ENCODE measurements around the gene IGSF11. TPM values are rescaled to one million over a fixed set of nuclear protein-coding genes. Genes with fewer than 3 reads are reported as not detected.

The IGSF11 gene
- total and polyA plus RNA-seq, 9 of the 15 experiments (the other 6 are each of a cell fraction or from before 2014, with no cell fraction given), result 1.2 to 2.8 (median 1.7) TPM

DNA sequence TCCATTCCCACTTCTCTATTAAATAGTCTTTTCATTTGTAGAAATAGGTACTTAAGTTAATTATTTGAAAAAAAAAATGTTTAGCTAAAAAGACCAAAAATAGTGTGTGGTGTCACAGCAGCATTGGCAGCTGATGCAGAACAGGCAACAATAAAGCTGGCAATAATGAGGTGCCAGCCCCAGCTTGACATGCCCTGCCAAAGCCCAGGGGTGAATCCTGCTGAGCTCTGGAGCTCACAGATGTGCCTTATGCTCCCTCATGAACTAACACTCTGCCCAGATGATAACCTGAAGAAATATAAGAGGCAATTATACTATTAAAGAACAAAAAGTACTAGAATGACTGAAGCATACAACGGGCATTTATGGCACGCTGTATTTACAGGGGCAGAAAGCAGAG is 63.8 kb downstream of the IGSF11 start:
- H2AFZ ChIP-seq (ENCODE audit: low read depth, low read length), result no peak overlapping the region
- no peak overlapping the region for H3K27ac ChIP-seq (ENCODE audit: extremely low read depth, low read depth, low read length)
- H3K27me3 ChIP-seq (ENCODE audit: control insufficient read depth in 2 of 2, insufficient read depth in 2 of 2, low read length in 2 of 2), result no peaks in the 10 kb centered on the region
- no peak overlapping the region for H3K4me2 ChIP-seq (ENCODE audit: insufficient read depth, low read length)
- intact Hi-C loops (cut with micrococcal nuclease), result no loop called here
- H3K9me3 ChIP-seq (replicated peaks; ENCODE audit: control insufficient read depth, insufficient read depth, low read depth, low read length), result no peaks in the 10 kb centered on the region
- H3K79me2 ChIP-seq (ENCODE audit: control insufficient read depth, insufficient read depth, low read length), result no peaks in the 10 kb centered on the region
- no peak overlapping the region for H3K4me3 ChIP-seq
- ATAC-seq (no peak), FAIRE-seq (no peak), DNase-seq (ENCODE audit: extremely low read depth in 1 of 4, low spot score in 3 of 4) (no peak)
- ChIA-PET POLR2A (no interaction called here), CTCF (ENCODE audit: low intra/inter-chr PET ratio) (no interaction called here)
- no peaks in the 10 kb centered on the region for H3K4me1 ChIP-seq (replicated peaks in 1 of 2; ENCODE audit: control insufficient read depth in 2 of 2, insufficient read depth in 2 of 2, low read length in 2 of 2)
- H4K20me1 ChIP-seq (replicated peaks; ENCODE audit: control insufficient read depth, insufficient read depth, low read length), result no peaks in the 10 kb centered on the region
- WGBS (ENCODE audit: insufficient coverage, low coverage, missing lambda C conversion rate), result 43% methylated on average over 2 of the region's 2 CpGs
- in situ Hi-C loops (cut with MboI), result no loop called here
- no peak overlapping the region for H3K9ac ChIP-seq (ENCODE audit: insufficient read depth in 1 of 2, low read depth in 2 of 2, low read length in 2 of 2)
- BruUV-seq (replicated peaks), result no TSS peak
- no peaks in the 10 kb centered on the region for H3K9me1 ChIP-seq (ENCODE audit: control insufficient read depth, insufficient read depth, low read length)
- no peaks in the 10 kb centered on the region for H3K36me3 ChIP-seq (ENCODE audit: control insufficient read depth, insufficient read depth, low read length)
- TF ChIP-seq ELF2 (CRISPR knock-in tag; IDR thresholded peaks at IDR 0.05) (no peak), PHB2 (IDR thresholded peaks at IDR 0.05; ENCODE audit: low read depth) (no peak), KDM4B (IDR thresholded peaks at IDR 0.05; ENCODE audit: borderline replicate concordance in 2 of 2, low read depth in 1 of 2) (no peak), SIN3B (IDR thresholded peaks at IDR 0.05; ENCODE audit: low read depth) (no peak), NR2C1 (IDR thresholded peaks at IDR 0.05) (no peak), NR2C1 (tag; IDR thresholded peaks at IDR 0.05) (no peak), ZNF274 (IDR thresholded peaks at IDR 0.05; ENCODE audit: borderline replicate concordance, low read depth, low read length) (no peak)

- Histone ChIP-seq H3K79me2 (ENCODE audit: control insufficient read depth, insufficient read depth, low read length) (no peaks in the 10 kb centered on the region), H4K20me1 (replicated peaks; ENCODE audit: control insufficient read depth, insufficient read depth, low read length) (no peaks in the 10 kb centered on the region), H3K36me3 (ENCODE audit: control insufficient read depth, insufficient read depth, low read length) (no peaks in the 10 kb centered on the region), H3K4me1 (replicated peaks in 1 of 2; ENCODE audit: control insufficient read depth in 2 of 2, insufficient read depth in 2 of 2, low read length in 2 of 2) (no peaks in the 10 kb centered on the region), H3K27ac (ENCODE audit: extremely low read depth, low read depth, low read length) (no peak overlapping the region), H3K27me3 (ENCODE audit: control insufficient read depth in 2 of 2, insufficient read depth in 2 of 2, low read length in 2 of 2) (no peaks in the 10 kb centered on the region), H2AFZ (ENCODE audit: low read depth, low read length) (no peak overlapping the region), H3K9me3 (replicated peaks; ENCODE audit: control insufficient read depth, insufficient read depth, low read depth, low read length) (no peaks in the 10 kb centered on the region), H3K4me2 (ENCODE audit: insufficient read depth, low read length) (no peak overlapping the region), H3K9ac (ENCODE audit: insufficient read depth in 1 of 2, low read depth in 2 of 2, low read length in 2 of 2) (no peak overlapping the region), H3K4me3 (no peak overlapping the region), H3K9me1 (ENCODE audit: control insufficient read depth, insufficient read depth, low read length) (no peaks in the 10 kb centered on the region)
- no peak for FAIRE-seq
- no TSS peak for BruUV-seq (replicated peaks)
- ChIA-PET POLR2A (interaction anchor here (0.8 kb wide), 1 partner anchor 9 kb away, joined by 3 read pairs; no protein-coding TSS in a partner anchor), CTCF (ENCODE audit: low intra/inter-chr PET ratio) (no interaction called here)
- no peak for ATAC-seq
- DNase-seq (ENCODE audit: extremely low read depth in 1 of 4, low spot score in 3 of 4), result no peak
- in situ Hi-C loops (cut with MboI) (no loop called here), intact Hi-C loops (cut with micrococcal nuclease) (no loop called here)
- WGBS (ENCODE audit: insufficient coverage, low coverage, missing lambda C conversion rate), result 28% methylated on average over 2 of the region's 2 CpGs
- TF ChIP-seq ETV6 (IDR thresholded peaks at IDR 0.05; ENCODE audit: borderline replicate concordance in 1 of 2, low read depth in 2 of 2, low read length in 1 of 2) (no peak), ETV6 (CRISPR knock-in tag; IDR thresholded peaks at IDR 0.05; ENCODE audit: borderline replicate concordance) (no peak), ERF (CRISPR knock-in tag; IDR thresholded peaks at IDR 0.05) (no peak), NCOA2 (IDR thresholded peaks at IDR 0.05; ENCODE audit: partially characterized antibody in 2 of 2) (no peak), JUN (IDR thresholded peaks at IDR 0.05; ENCODE audit: borderline replicate concordance, low read depth, low read length) (no peak), JUN (CRISPR knock-in tag; IDR thresholded peaks at IDR 0.05; ENCODE audit: borderline replicate concordance) (no peak), CCAR2 (IDR thresholded peaks at IDR 0.05; ENCODE audit: low read depth, low read length) (no peak), CREB1 (IDR thresholded peaks at IDR 0.05) (no peak), CREB1 (CRISPR knock-in tag; IDR thresholded peaks at IDR 0.05) (no peak), CXXC5 (CRISPR knock-in tag; IDR thresholded peaks at IDR 0.05) (no peak)
- TF ChIP-seq, protein P1, sequence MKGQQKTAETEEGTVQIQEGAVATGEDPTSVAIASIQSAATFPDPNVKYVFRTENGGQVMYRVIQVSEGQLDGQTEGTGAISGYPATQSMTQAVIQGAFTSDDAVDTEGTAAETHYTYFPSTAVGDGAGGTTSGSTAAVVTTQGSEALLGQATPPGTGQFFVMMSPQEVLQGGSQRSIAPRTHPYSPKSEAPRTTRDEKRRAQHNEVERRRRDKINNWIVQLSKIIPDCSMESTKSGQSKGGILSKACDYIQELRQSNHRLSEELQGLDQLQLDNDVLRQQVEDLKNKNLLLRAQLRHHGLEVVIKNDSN (CRISPR knock-in tag; IDR thresholded peaks at IDR 0.05), result no peak
- TF ChIP-seq, protein P2, sequence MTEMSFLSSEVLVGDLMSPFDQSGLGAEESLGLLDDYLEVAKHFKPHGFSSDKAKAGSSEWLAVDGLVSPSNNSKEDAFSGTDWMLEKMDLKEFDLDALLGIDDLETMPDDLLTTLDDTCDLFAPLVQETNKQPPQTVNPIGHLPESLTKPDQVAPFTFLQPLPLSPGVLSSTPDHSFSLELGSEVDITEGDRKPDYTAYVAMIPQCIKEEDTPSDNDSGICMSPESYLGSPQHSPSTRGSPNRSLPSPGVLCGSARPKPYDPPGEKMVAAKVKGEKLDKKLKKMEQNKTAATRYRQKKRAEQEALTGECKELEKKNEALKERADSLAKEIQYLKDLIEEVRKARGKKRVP (CRISPR knock-in tag; IDR thresholded peaks at IDR 0.05), result no peak
These were observed 66.0 kb downstream of the IGSF11 start for GRCh38 chr3:118968640-118969039.
